Measurements from ENCODE around the gene XYLT1. TPM values are rescaled to one million over a fixed set of nuclear protein-coding genes. Genes with fewer than 3 reads are reported as not detected.

XYLT1 gene
- total and polyA plus RNA-seq, 2 of the 8 experiments (the other 6 are each of a cell fraction or from before 2014, with no cell fraction given) = 6.6 to 25.4 TPM

DNA sequence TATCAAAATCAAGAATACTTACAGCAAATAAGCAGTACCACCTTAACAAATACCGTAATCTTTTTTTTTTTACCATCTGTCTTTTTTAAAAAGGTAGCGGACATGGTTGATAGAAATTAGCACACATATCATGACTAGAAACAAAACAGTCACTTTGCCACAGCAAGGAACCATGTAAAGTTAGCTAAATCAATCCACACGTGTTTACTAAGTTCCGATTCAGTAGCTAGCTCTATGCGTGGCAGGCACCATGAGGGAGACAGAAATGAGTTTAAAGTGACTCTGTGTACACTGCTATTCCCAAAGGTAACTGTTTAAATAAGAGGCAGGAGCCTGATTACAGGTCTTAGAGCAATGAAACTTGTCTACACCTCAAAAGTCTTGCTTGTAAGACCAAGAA lies 108.6 kb downstream of the XYLT1 start:
- 97% methylated on average over 5 of the region's 5 CpGs; no CpG with 5 or more reads in 1 of the 2 experiments for WGBS, 2 experiments (ENCODE audit: extremely low coverage in 1 of 2, insufficient coverage in 1 of 2, insufficient read length in 1 of 2, insufficient replicate concordance in 2 of 2, low coverage in 1 of 2, low lambda C conversion rate in 2 of 2, missing lambda C conversion rate in 1 of 2)

More for the DNA sequence above, 108.6 kb downstream of the XYLT1 start:
- FAIRE-seq (no peak), DNase-seq (ENCODE audit: low read depth in 1 of 2, low spot score in 2 of 2) (no peak)
- Histone ChIP-seq H3K4ac (replicated peaks; ENCODE audit: insufficient read length, low read depth, low read length) (no peak overlapping the region), H4K5ac (ENCODE audit: insufficient read length, low read depth, low read length) (no peak overlapping the region), H2BK12ac (ENCODE audit: low read depth, low read length) (no peak overlapping the region), H3K27ac (ENCODE audit: low read depth, low read length) (no peak overlapping the region), H3K56ac (replicated peaks; ENCODE audit: insufficient read length, low read depth, low read length) (no peak overlapping the region), H4K8ac (ENCODE audit: extremely low read depth, insufficient read depth, low read length) (no peak overlapping the region), H3K27me3 (replicated peaks in 1 of 4; ENCODE audit: control insufficient read depth in 3 of 4, extremely low read depth in 1 of 4, insufficient read depth in 3 of 4, low read length in 3 of 4) (no peaks in the 10 kb centered on the region), H3K4me3 (ENCODE audit: extremely low read depth in 1 of 4, insufficient read depth in 2 of 4, low read depth in 3 of 4, low read length in 4 of 4) (no peak overlapping the region), H2BK15ac (ENCODE audit: low read length) (no peak overlapping the region), H4K20me1 (replicated peaks in 1 of 2; ENCODE audit: control insufficient read depth in 1 of 2, insufficient read depth in 2 of 2, low read length in 2 of 2) (no peaks in the 10 kb centered on the region), H3K4me2 (ENCODE audit: insufficient read depth in 1 of 2, low read depth in 2 of 2, low read length in 2 of 2) (no peak overlapping the region), H2BK5ac (ENCODE audit: low read depth, low read length) (no peak overlapping the region), H3K23me2 (ENCODE audit: low read depth, low read length) (no peaks in the 10 kb centered on the region), H3K14ac (ENCODE audit: insufficient read length) (no peak overlapping the region), H3K4me1 (replicated peaks in 1 of 4; ENCODE audit: control insufficient read depth in 3 of 4, insufficient read depth in 4 of 4, low read length in 3 of 4) (peaks cover 0 to 4% (median 3%) of the 10 kb centered on the region in 4 experiments; a peak in 5 of 7 replicates), H3K79me2 (ENCODE audit: control insufficient read depth in 1 of 2, insufficient read depth in 2 of 2, low read length in 2 of 2) (peaks cover 0 to 4% of the 10 kb centered on the region in 2 experiments; a peak in 1 of 4 replicates), H3K9me3 (ENCODE audit: insufficient read depth in 2 of 2, low read depth in 1 of 2, low read length in 1 of 2) (no peaks in the 10 kb centered on the region), H3K23ac (ENCODE audit: insufficient read length) (no peak overlapping the region), H3K9ac (replicated peaks in 1 of 4; ENCODE audit: extremely low read depth in 1 of 4, low read depth in 3 of 4, low read length in 3 of 4) (no peak overlapping the region), H3K36me3 (ENCODE audit: control insufficient read depth in 2 of 4, insufficient read depth in 4 of 4, low read length in 3 of 4) (no peaks in the 10 kb centered on the region), H2AK5ac (ENCODE audit: low read depth, low read length) (no peak overlapping the region), H3K79me1 (ENCODE audit: low read depth, low read length) (no peaks in the 10 kb centered on the region; the same call in 1 of the 2 replicates), H2AFZ (ENCODE audit: low read length) (no peak overlapping the region), H2BK20ac (ENCODE audit: low read length) (no peak overlapping the region), H4K91ac (replicated peaks; ENCODE audit: insufficient read length, low read length) (no peak overlapping the region), H3K18ac (ENCODE audit: extremely low read depth, low read length) (no peak overlapping the region), H2BK120ac (replicated peaks; ENCODE audit: low read depth, low read length) (no peak overlapping the region)
- TF ChIP-seq BRCA1 (IDR thresholded peaks at IDR 0.05; ENCODE audit: low read depth, low read length) = no peak
- TF ChIP-seq SP1 (IDR thresholded peaks at IDR 0.05; ENCODE audit: low read depth, low read length) = no peak
- no peak for TF ChIP-seq RXRA (IDR thresholded peaks at IDR 0.05; ENCODE audit: insufficient read depth, low read depth, low read length)
- ChIA-PET CTCF (ENCODE audit: partially characterized antibody) (interaction anchor here (0.7 to 1.0 kb wide), 2 partner anchors 48 to 105 kb away, joined by 3 to 4 read pairs; no protein-coding TSS in a partner anchor), POLR2A (ENCODE audit: partially characterized antibody) (no interaction called here)

All from H1 (cell line).